Left ventricle myocardium inferior (tissue), 1 donor: ENCODE results near the gene RPS2. TPM values are rescaled to one million over a fixed set of nuclear protein-coding genes. Genes with fewer than 3 reads are reported as not detected.
"Not testable (repeated sequence)": the region's sequence is repeated elsewhere in the genome, so short reads cannot be mapped to it uniquely, and the experiment has no call there.

Experiments
- DNase-seq: peaks from one replicate; pipeline ENCODE4 v3.0.0-alpha.2; 2020
- H3K27ac ChIP-seq: fragments of 200-600 bp; replicated peaks from 2 replicates; pipeline ENCODE4 v1.8.0; 2021
- H3K27me3 ChIP-seq: fragments of 200-600 bp; 2 replicates; pipeline ENCODE4 v1.8.0; 2021; ENCODE audit warnings: low read depth
- H3K36me3 ChIP-seq: fragments of 200-600 bp; 2 replicates; pipeline ENCODE4 v1.8.0; 2021
- H3K4me1 ChIP-seq: fragments of 200-600 bp; 2 replicates; pipeline ENCODE4 v1.8.0; 2021
- H3K4me3 ChIP-seq: fragments of 200-600 bp; 2 replicates; pipeline ENCODE4 v1.8.0; 2021; ENCODE audit warnings: mild to moderate bottlenecking, moderate library complexity
- H3K9me3 ChIP-seq: fragments of 200-600 bp; replicated peaks from 2 replicates; pipeline ENCODE4 v1.8.0; 2021
- intact Hi-C: fragments of 100-400 bp; cut with micrococcal nuclease; formaldehyde crosslinking; loops from one replicate; pipeline ENCODE4 v1.11.0; 2022
- total RNA-seq: library from RNA; stranded (reverse); fragmentation: NEBNext Ultra II Directional; extraction: Animal tissue kit (Norgen Biotek cat#: 25700); gene quantifications from one replicate; pipeline ENCODE4 v1.2.1, GENCODE V29; 2021
- TF ChIP-seq, protein P1 (sequence below): fragments of 200-600 bp; IDR thresholded peaks from 2 replicates; pipeline ENCODE4 v1.8.0; 2021; ENCODE audit warnings: antibody characterized with exemption, mild to moderate bottlenecking, borderline replicate concordance
- donor health status: DM: no; HTN: yes; CAD: no; lungs with severe emphysema.

The RPS2 gene
- total RNA-seq, 1 donor from 2014 or later, result 753 TPM

GRCh38 chr16:1959269-1960039 is 5.2 kb downstream of the RPS2 start, which contains the start of gene NDUFB10:
Gene NDUFB10 (plus strand): TSS chr16:1959538. CDS start chr16:1959625, 87 bp downstream.
- Histone ChIP-seq H3K4me3 (peak within 1 kb of the TSS; percentile 97), H3K4me1 (peaks cover 52% of the 10 kb centered on the region), H3K27ac (peak within 1 kb of the TSS; percentile 97), H3K9me3 (no peaks in the 10 kb centered on the region), H3K36me3 (peaks cover 28% of the 10 kb centered on the region), H3K27me3 (no peaks in the 10 kb centered on the region)
- peak; percentile 94 for DNase-seq
- intact Hi-C loops, result no loop called here
- TF ChIP-seq, protein P1, sequence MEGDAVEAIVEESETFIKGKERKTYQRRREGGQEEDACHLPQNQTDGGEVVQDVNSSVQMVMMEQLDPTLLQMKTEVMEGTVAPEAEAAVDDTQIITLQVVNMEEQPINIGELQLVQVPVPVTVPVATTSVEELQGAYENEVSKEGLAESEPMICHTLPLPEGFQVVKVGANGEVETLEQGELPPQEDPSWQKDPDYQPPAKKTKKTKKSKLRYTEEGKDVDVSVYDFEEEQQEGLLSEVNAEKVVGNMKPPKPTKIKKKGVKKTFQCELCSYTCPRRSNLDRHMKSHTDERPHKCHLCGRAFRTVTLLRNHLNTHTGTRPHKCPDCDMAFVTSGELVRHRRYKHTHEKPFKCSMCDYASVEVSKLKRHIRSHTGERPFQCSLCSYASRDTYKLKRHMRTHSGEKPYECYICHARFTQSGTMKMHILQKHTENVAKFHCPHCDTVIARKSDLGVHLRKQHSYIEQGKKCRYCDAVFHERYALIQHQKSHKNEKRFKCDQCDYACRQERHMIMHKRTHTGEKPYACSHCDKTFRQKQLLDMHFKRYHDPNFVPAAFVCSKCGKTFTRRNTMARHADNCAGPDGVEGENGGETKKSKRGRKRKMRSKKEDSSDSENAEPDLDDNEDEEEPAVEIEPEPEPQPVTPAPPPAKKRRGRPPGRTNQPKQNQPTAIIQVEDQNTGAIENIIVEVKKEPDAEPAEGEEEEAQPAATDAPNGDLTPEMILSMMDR, result peak; percentile 76

DNA sequence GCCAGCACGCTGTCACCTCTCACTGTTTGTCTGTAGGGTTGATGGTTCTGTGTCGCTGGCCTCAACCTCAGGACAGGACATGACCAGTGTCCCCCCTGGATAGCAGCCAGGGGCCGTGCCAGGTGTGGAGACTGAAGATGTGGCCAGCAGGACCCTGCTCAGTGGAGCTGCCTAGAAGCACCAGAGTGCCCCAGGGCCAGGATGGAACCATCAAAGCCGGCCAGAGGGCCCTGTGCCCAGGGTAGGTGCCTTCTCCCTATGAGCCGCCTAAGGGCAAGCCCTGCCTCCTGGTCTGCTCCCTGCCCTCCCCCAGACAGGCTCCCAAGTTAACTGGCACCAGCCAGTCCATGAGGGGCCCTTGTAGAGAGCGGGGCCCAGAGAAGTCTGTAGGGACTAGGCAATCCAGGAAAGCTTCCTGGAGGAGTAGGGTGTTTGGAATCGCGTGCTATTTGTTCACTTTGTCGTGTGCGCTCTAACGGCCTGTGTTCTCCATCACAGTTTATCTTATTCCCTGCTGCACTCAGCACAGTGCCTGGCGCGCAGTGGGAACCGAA is 5.8 kb downstream of the RPS2 start:
- no peaks in the 10 kb centered on the region for H3K9me3 ChIP-seq
- peaks cover 28% of the 10 kb centered on the region for H3K36me3 ChIP-seq
- peak overlapping the region; percentile 97 for H3K27ac ChIP-seq
- intact Hi-C loops, result no loop called here
- TF ChIP-seq, protein P1, result no peak
- H3K4me1 ChIP-seq, result peaks cover 45% of the 10 kb centered on the region
- DNase-seq, result no peak
- peak overlapping the region; percentile 97 for H3K4me3 ChIP-seq
- H3K27me3 ChIP-seq, result no peaks in the 10 kb centered on the region

- Histone ChIP-seq H3K36me3 (peaks cover 21% of the 10 kb centered on the region), H3K4me1 (peaks cover 38% of the 10 kb centered on the region)
- H3K4me3 ChIP-seq, H3K27ac ChIP-seq, intact Hi-C loops, DNase-seq, H3K27me3 ChIP-seq, H3K9me3 ChIP-seq: not testable (repeated sequence)
Measured at GRCh38 chr16:1958143-1958491, 6.5 kb downstream of the RPS2 start.

DNA sequence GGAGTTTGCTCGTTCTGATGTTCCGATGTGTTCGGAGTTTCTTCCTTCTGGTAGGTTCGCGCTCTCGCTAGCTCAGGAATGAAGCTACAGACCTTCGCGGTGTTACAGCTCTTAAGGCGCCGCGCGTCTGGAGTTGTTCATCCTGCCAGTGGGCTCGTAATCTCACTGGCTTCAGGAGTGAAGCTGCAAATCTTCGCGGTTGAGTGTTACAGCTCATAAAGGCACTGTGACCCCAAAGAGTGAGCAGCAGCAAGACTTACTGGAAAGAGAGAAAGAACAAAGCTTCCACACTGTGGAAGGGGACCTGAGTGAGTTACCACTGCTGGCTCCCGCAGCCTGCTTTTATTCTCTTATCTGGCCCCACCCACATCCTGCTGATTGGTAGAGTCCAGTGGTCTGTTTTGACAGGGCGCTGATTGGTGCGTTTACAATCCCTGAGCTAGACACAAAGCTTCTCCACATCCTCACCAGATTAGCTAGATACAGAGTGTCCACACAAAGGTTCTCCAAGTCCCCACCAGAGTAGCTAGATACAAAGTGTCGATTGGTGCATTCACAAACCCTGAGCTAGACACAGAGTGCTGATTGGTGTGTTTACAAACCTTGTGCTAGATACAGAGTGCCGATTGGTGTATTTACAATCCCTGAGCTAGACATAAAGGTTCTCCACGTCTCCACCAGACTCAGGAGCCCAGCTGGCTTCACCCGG is 7.0 kb downstream of the RPS2 start:
- intact Hi-C loops, H3K27ac ChIP-seq, H3K9me3 ChIP-seq, DNase-seq, H3K27me3 ChIP-seq, H3K4me3 ChIP-seq: not testable (repeated sequence)
- Histone ChIP-seq H3K36me3 (peaks cover 16% of the 10 kb centered on the region), H3K4me1 (peaks cover 33% of the 10 kb centered on the region)

GRCh38 chr16:1953734-1954133 is 10.9 kb downstream of the RPS2 start:
- intact Hi-C loops, result no loop called here
- Histone ChIP-seq H3K4me1 (peaks cover 24% of the 10 kb centered on the region), H3K9me3 (no peaks in the 10 kb centered on the region), H3K27ac (peak overlapping the region; percentile 89), H3K4me3 (peak overlapping the region; percentile 64), H3K27me3 (no peaks in the 10 kb centered on the region), H3K36me3 (no peaks in the 10 kb centered on the region)
- DNase-seq, result no peak
- TF ChIP-seq, protein P1, result no peak

GRCh38 chr16:1950559-1950958 is 14.1 kb downstream of the RPS2 start:
- Histone ChIP-seq H3K27ac (peak overlapping the region; percentile 89), H3K4me1 (peaks cover 35% of the 10 kb centered on the region), H3K27me3 (no peaks in the 10 kb centered on the region), H3K36me3 (peaks cover 3% of the 10 kb centered on the region), H3K9me3 (no peaks in the 10 kb centered on the region), H3K4me3 (peak overlapping the region; percentile 64)
- TF ChIP-seq, protein P1, result no peak
- intact Hi-C loops, result no loop called here
- DNase-seq, result peak; percentile 64
